Measurements from ENCODE around the gene RASGEF1B.

The RASGEF1B gene

GRCh38 chr4:81491943-81492342 is 20.2 kb upstream of the RASGEF1B start:
- Histone ChIP-seq H3K9me3 (ENCODE audit: insufficient read depth, low read depth, low read length) (no peaks in the 10 kb centered on the region), H3K9ac (ENCODE audit: low read length) (no peak overlapping the region), H3K4ac (ENCODE audit: low read depth, low read length) (no peak overlapping the region), H3K4me3 (ENCODE audit: low read depth, low read length) (no peak overlapping the region), H2BK12ac (ENCODE audit: low read length) (no peak overlapping the region), H2BK120ac (ENCODE audit: insufficient read depth, low read length, poor library complexity) (no peak overlapping the region), H3K23ac (ENCODE audit: low read length) (no peak overlapping the region), H3K4me2 (ENCODE audit: low read length) (no peak overlapping the region), H3K27ac (ENCODE audit: low read depth, low read length) (no peak overlapping the region), H3K4me1 (ENCODE audit: control insufficient read depth in 1 of 2, insufficient read depth in 2 of 2, low read length in 2 of 2) (no peaks in the 10 kb centered on the region), H3K18ac (ENCODE audit: low read length) (no peak overlapping the region), H4K12ac (ENCODE audit: low read depth, low read length) (no peak overlapping the region), H2AK5ac (ENCODE audit: low read length) (no peak overlapping the region), H4K8ac (ENCODE audit: low read depth, low read length) (no peak overlapping the region), H3K79me2 (ENCODE audit: control insufficient read depth, insufficient read depth, low read length, poor library complexity) (no peaks in the 10 kb centered on the region), H3K79me1 (ENCODE audit: low read length) (no peaks in the 10 kb centered on the region), H3K36me3 (ENCODE audit: control insufficient read depth in 1 of 2, insufficient read depth in 2 of 2, low read length in 2 of 2) (no peaks in the 10 kb centered on the region), H3K27me3 (ENCODE audit: insufficient read depth, low read length) (no peaks in the 10 kb centered on the region), H2BK5ac (ENCODE audit: low read depth, low read length, poor library complexity) (no peak overlapping the region), H3K14ac (ENCODE audit: low read length) (no peak overlapping the region), H4K91ac (ENCODE audit: low read depth, low read length) (no peak overlapping the region), H2AFZ (ENCODE audit: insufficient read depth, low read length, poor library complexity) (no peak overlapping the region)
- DNase-seq = peak in 1 of 2 donors; percentile 72
- no CpG with 5 or more reads among the region's 1 CpG for WGBS (ENCODE audit: extremely low coverage, insufficient coverage, insufficient read length)

DNA sequence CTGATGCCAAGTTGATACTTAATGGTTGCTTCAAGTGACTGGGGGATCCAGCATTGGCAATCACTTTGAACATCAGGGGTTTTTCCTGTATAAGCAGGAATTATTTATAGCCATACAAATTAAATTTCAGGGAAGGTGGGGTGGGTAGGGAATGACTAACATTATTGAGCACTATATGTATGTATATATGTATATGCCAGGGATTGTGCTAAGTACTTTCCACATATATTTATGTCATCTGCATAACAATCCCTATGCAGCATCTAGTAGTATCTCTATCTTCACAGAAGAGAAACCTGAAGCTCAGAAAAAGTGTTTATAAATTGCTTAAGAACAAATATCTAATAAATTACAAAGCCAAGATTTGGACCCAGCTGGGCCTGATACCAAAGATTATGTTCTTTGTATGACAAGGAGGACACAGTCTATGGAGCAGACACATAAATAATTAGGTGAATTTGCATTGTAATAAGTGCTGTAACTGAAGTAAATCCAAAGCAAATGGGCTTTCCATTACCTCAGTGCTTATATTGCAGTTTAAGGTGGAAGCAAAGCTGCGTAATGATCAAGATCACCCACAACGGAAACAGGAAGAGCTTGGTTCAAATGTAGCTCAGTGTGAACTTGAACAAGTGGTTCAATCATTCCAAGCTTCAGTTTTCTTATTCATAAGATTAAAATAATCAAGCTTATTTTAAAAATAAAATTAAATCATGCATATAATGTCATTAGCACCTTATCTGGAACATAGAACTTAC is 18.9 kb upstream of the RASGEF1B start:
- H3K4me2 ChIP-seq (ENCODE audit: low read length) = no peak overlapping the region
- no peak overlapping the region for H3K4ac ChIP-seq (ENCODE audit: low read depth, low read length)
- no peak overlapping the region for H4K91ac ChIP-seq (ENCODE audit: low read depth, low read length)
- no peaks in the 10 kb centered on the region for H3K36me3 ChIP-seq (ENCODE audit: control insufficient read depth in 1 of 2, insufficient read depth in 2 of 2, low read length in 2 of 2)
- H4K8ac ChIP-seq (ENCODE audit: low read depth, low read length) = no peak overlapping the region
- H2BK12ac ChIP-seq (ENCODE audit: low read length) = no peak overlapping the region
- no peaks in the 10 kb centered on the region for H3K27me3 ChIP-seq (ENCODE audit: insufficient read depth, low read length)
- no peak overlapping the region for H3K27ac ChIP-seq (ENCODE audit: low read depth, low read length)
- no peak overlapping the region for H2BK120ac ChIP-seq (ENCODE audit: insufficient read depth, low read length, poor library complexity)
- no CpG with 5 or more reads among the region's 2 CpGs for WGBS (ENCODE audit: extremely low coverage, insufficient coverage, insufficient read length)
- H3K9ac ChIP-seq (ENCODE audit: low read length) = no peak overlapping the region
- H3K79me1 ChIP-seq (ENCODE audit: low read length) = no peaks in the 10 kb centered on the region
- no peak overlapping the region for H4K12ac ChIP-seq (ENCODE audit: low read depth, low read length)
- H2BK5ac ChIP-seq (ENCODE audit: low read depth, low read length, poor library complexity) = no peak overlapping the region
- DNase-seq = no peak
- H3K23ac ChIP-seq (ENCODE audit: low read length) = no peak overlapping the region
- H3K4me1 ChIP-seq (ENCODE audit: control insufficient read depth in 1 of 2, insufficient read depth in 2 of 2, low read length in 2 of 2) = no peaks in the 10 kb centered on the region
- H3K14ac ChIP-seq (ENCODE audit: low read length) = no peak overlapping the region
- H3K4me3 ChIP-seq (ENCODE audit: low read depth, low read length) = no peak overlapping the region
- no peak overlapping the region for H2AFZ ChIP-seq (ENCODE audit: insufficient read depth, low read length, poor library complexity)
- no peak overlapping the region for H3K18ac ChIP-seq (ENCODE audit: low read length)
- H2AK5ac ChIP-seq (ENCODE audit: low read length) = no peak overlapping the region
- no peaks in the 10 kb centered on the region for H3K9me3 ChIP-seq (ENCODE audit: insufficient read depth, low read depth, low read length)
- no peaks in the 10 kb centered on the region for H3K79me2 ChIP-seq (ENCODE audit: control insufficient read depth, insufficient read depth, low read length, poor library complexity)

DNA sequence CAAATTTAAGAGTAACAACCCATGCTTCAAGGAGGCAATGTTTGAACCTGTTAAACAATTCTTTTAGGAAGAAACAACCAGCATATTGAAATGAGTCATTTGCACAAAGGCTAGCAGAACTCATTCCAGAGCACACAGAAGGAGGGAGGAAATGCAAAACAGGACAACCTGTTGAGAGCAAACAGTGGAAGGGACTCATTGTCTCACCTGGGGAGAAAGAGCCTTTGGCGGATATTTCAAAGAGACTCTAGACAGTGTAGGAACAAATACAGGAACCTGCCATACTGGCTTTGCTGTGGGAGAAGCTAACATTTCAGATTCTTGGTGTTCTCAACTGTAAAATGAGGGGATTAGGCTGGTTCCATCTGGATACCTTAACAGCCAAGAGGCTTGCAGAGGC is 14.8 kb upstream of the RASGEF1B start:
- no peaks in the 10 kb centered on the region for H3K79me2 ChIP-seq (ENCODE audit: control insufficient read depth, insufficient read depth, low read length, poor library complexity)
- no peak overlapping the region for H4K12ac ChIP-seq (ENCODE audit: low read depth, low read length)
- H3K4me1 ChIP-seq (ENCODE audit: control insufficient read depth in 1 of 2, insufficient read depth in 2 of 2, low read length in 2 of 2) = no peaks in the 10 kb centered on the region
- H4K91ac ChIP-seq (ENCODE audit: low read depth, low read length) = no peak overlapping the region
- H3K36me3 ChIP-seq (ENCODE audit: control insufficient read depth in 1 of 2, insufficient read depth in 2 of 2, low read length in 2 of 2) = no peaks in the 10 kb centered on the region
- H2BK5ac ChIP-seq (ENCODE audit: low read depth, low read length, poor library complexity) = no peak overlapping the region
- H3K79me1 ChIP-seq (ENCODE audit: low read length) = no peaks in the 10 kb centered on the region
- no peak overlapping the region for H3K18ac ChIP-seq (ENCODE audit: low read length)
- no peak overlapping the region for H2AK5ac ChIP-seq (ENCODE audit: low read length)
- H3K4ac ChIP-seq (ENCODE audit: low read depth, low read length) = no peak overlapping the region
- H3K14ac ChIP-seq (ENCODE audit: low read length) = no peak overlapping the region
- no peaks in the 10 kb centered on the region for H3K27me3 ChIP-seq (ENCODE audit: insufficient read depth, low read length)
- H2BK120ac ChIP-seq (ENCODE audit: insufficient read depth, low read length, poor library complexity) = no peak overlapping the region
- no peak overlapping the region for H3K27ac ChIP-seq (ENCODE audit: low read depth, low read length)
- no peak overlapping the region for H2BK12ac ChIP-seq (ENCODE audit: low read length)
- H2AFZ ChIP-seq (ENCODE audit: insufficient read depth, low read length, poor library complexity) = no peak overlapping the region
- DNase-seq = no peak
- no peak overlapping the region for H3K4me2 ChIP-seq (ENCODE audit: low read length)
- H4K8ac ChIP-seq (ENCODE audit: low read depth, low read length) = no peak overlapping the region
- no peak overlapping the region for H3K9ac ChIP-seq (ENCODE audit: low read length)
- no CpG with 5 or more reads among the region's 1 CpG for WGBS (ENCODE audit: extremely low coverage, insufficient coverage, insufficient read length)
- no peak overlapping the region for H3K23ac ChIP-seq (ENCODE audit: low read length)
- H3K4me3 ChIP-seq (ENCODE audit: low read depth, low read length) = no peak overlapping the region
- no peaks in the 10 kb centered on the region for H3K9me3 ChIP-seq (ENCODE audit: insufficient read depth, low read depth, low read length)

GRCh38 chr4:81485310-81485980 is 13.7 kb upstream of the RASGEF1B start:
- H3K9ac ChIP-seq (ENCODE audit: low read length) = no peak overlapping the region
- no peak overlapping the region for H4K12ac ChIP-seq (ENCODE audit: low read depth, low read length)
- no peak overlapping the region for H4K8ac ChIP-seq (ENCODE audit: low read depth, low read length)
- H3K4me1 ChIP-seq (ENCODE audit: control insufficient read depth in 1 of 2, insufficient read depth in 2 of 2, low read length in 2 of 2) = no peaks in the 10 kb centered on the region
- no peak overlapping the region for H2BK5ac ChIP-seq (ENCODE audit: low read depth, low read length, poor library complexity)
- no peaks in the 10 kb centered on the region for H3K27me3 ChIP-seq (ENCODE audit: insufficient read depth, low read length)
- peak in 1 of 2 donors; percentile 27 for DNase-seq
- no peaks in the 10 kb centered on the region for H3K79me2 ChIP-seq (ENCODE audit: control insufficient read depth, insufficient read depth, low read length, poor library complexity)
- 100% methylated on average over 1 of the region's 5 CpGs for WGBS (ENCODE audit: extremely low coverage, insufficient coverage, insufficient read length)
- H3K9me3 ChIP-seq (ENCODE audit: insufficient read depth, low read depth, low read length) = no peaks in the 10 kb centered on the region
- H3K18ac ChIP-seq (ENCODE audit: low read length) = no peak overlapping the region
- H3K23ac ChIP-seq (ENCODE audit: low read length) = no peak overlapping the region
- no peak overlapping the region for H3K4me3 ChIP-seq (ENCODE audit: low read depth, low read length)
- H2AK5ac ChIP-seq (ENCODE audit: low read length) = no peak overlapping the region
- no peak overlapping the region for H2BK120ac ChIP-seq (ENCODE audit: insufficient read depth, low read length, poor library complexity)
- no peak overlapping the region for H2AFZ ChIP-seq (ENCODE audit: insufficient read depth, low read length, poor library complexity)
- H4K91ac ChIP-seq (ENCODE audit: low read depth, low read length) = no peak overlapping the region
- no peak overlapping the region for H3K4me2 ChIP-seq (ENCODE audit: low read length)
- H3K36me3 ChIP-seq (ENCODE audit: control insufficient read depth in 1 of 2, insufficient read depth in 2 of 2, low read length in 2 of 2) = no peaks in the 10 kb centered on the region
- no peak overlapping the region for H3K4ac ChIP-seq (ENCODE audit: low read depth, low read length)
- H3K79me1 ChIP-seq (ENCODE audit: low read length) = no peaks in the 10 kb centered on the region
- no peak overlapping the region for H3K27ac ChIP-seq (ENCODE audit: low read depth, low read length)
- H2BK12ac ChIP-seq (ENCODE audit: low read length) = no peak overlapping the region
- no peak overlapping the region for H3K14ac ChIP-seq (ENCODE audit: low read length)

Measured in trophoblast cell (in vitro differentiated cells and primary cell).